Colonic mucosa (tissue), 4 donors: ENCODE data around the gene IRX1. TPM values are rescaled to one million over a fixed set of nuclear protein-coding genes. Genes with fewer than 3 reads are reported as not detected.

Source experiments
- DNase-seq: peaks from one replicate; pipeline ENCODE4 v3.0.0-alpha.2; 2020
- H3K27ac ChIP-seq: fragments of 200-600 bp; one replicate; pipeline ENCODE4 v1.8.0; 2021
- H3K27me3 ChIP-seq: fragments of 200-600 bp; one replicate; pipeline ENCODE4 v1.8.0; 2021
- H3K36me3 ChIP-seq: fragments of 200-600 bp; one replicate; pipeline ENCODE4 v1.8.0; 2021
- H3K4me1 ChIP-seq: fragments of 200-600 bp; one replicate; pipeline ENCODE4 v1.8.0; 2021; ENCODE audit warnings: mild to moderate bottlenecking
- H3K4me3 ChIP-seq: fragments of 200-600 bp; one replicate; pipeline ENCODE4 v1.8.0; 2021
- H3K9ac ChIP-seq, 2 donors: one replicate each; pipeline ENCODE4 v1.7.0; 2013; ENCODE audit warnings: control low read depth in 2 of 2, low read depth in 2 of 2, low read length in 2 of 2
- H3K9me3 ChIP-seq: fragments of 200-600 bp; one replicate; pipeline ENCODE4 v1.8.0; 2021
- CTCF ChIP-seq: fragments of 200-600 bp; IDR thresholded peaks from one replicate; pipeline ENCODE4 v1.8.0; 2022; ENCODE audit warnings: antibody characterized with exemption, mild to moderate bottlenecking
- intact Hi-C: fragments of 100-400 bp; cut with DNase I; formaldehyde crosslinking; loops from one replicate; pipeline ENCODE4 v1.14.1; 2022
- total RNA-seq, 2 donors: library from RNA; stranded (reverse); fragmentation: NEBNext Ultra II Directional in 1 of 2; extraction: Animal tissue kit (Norgen Biotek cat#: 25700) in 1 of 2; gene quantifications; one replicate each; pipeline ENCODE4 v1.2.1, GENCODE V29; 2021
- donor health status: healthy.
- donor health status: DM: no; HTN: no; CAD: no.
- donor health status: DM: no; HTN: no; CAD: no.

IRX1 gene
- total RNA-seq, 2 donors from 2014 or later: not detected

GRCh38 chr5:3619579-3619978, 23.9 kb downstream of the IRX1 start:
- H3K4me1 ChIP-seq: no peaks in the 10 kb centered on the region
- no peak overlapping the region for H3K27ac ChIP-seq
- no peaks in the 10 kb centered on the region for H3K27me3 ChIP-seq
- H3K36me3 ChIP-seq: no peaks in the 10 kb centered on the region
- intact Hi-C loops: no loop called here
- no peak overlapping the region for H3K4me3 ChIP-seq
- TF ChIP-seq CTCF: no peak
- DNase-seq: no peak
- H3K9ac ChIP-seq: no peak overlapping the region
- no peaks in the 10 kb centered on the region for H3K9me3 ChIP-seq

- Histone ChIP-seq H3K36me3 (no peaks in the 10 kb centered on the region), H3K4me3 (no peak overlapping the region), H3K9ac (no peak overlapping the region), H3K27me3 (no peaks in the 10 kb centered on the region), H3K4me1 (no peaks in the 10 kb centered on the region), H3K9me3 (no peaks in the 10 kb centered on the region), H3K27ac (no peak overlapping the region)
- intact Hi-C loops: no loop called here
- TF ChIP-seq CTCF: no peak
- DNase-seq: no peak
Observed at GRCh38 chr5:3622961-3623360, 27.3 kb downstream of the IRX1 start.

- H3K36me3 ChIP-seq: no peaks in the 10 kb centered on the region
- H3K9ac ChIP-seq: no peak overlapping the region
- H3K27me3 ChIP-seq: no peaks in the 10 kb centered on the region
- DNase-seq: no peak
- H3K9me3 ChIP-seq: no peaks in the 10 kb centered on the region
- no peaks in the 10 kb centered on the region for H3K4me1 ChIP-seq
- TF ChIP-seq CTCF: no peak
- intact Hi-C loops: no loop called here
- H3K27ac ChIP-seq: no peak overlapping the region
- no peak overlapping the region for H3K4me3 ChIP-seq
Observed at GRCh38 chr5:3625626-3626025, 30.0 kb downstream of the IRX1 start.

- Histone ChIP-seq H3K36me3 (no peaks in the 10 kb centered on the region), H3K4me3 (no peak overlapping the region), H3K4me1 (no peaks in the 10 kb centered on the region), H3K27ac (no peak overlapping the region), H3K9me3 (no peaks in the 10 kb centered on the region), H3K9ac (no peak overlapping the region), H3K27me3 (no peaks in the 10 kb centered on the region)
- no peak for TF ChIP-seq CTCF
- no peak for DNase-seq
- intact Hi-C loops: no loop called here
Observed at GRCh38 chr5:3634061-3634460, 38.4 kb downstream of the IRX1 start.

- Histone ChIP-seq H3K4me3 (no peak overlapping the region), H3K4me1 (no peaks in the 10 kb centered on the region), H3K36me3 (no peaks in the 10 kb centered on the region), H3K27me3 (no peaks in the 10 kb centered on the region), H3K27ac (no peak overlapping the region), H3K9ac (no peak overlapping the region), H3K9me3 (no peaks in the 10 kb centered on the region)
- intact Hi-C loops: no loop called here
- no peak for TF ChIP-seq CTCF
- no peak for DNase-seq
Observed at GRCh38 chr5:3639175-3639574, 43.5 kb downstream of the IRX1 start.

- Histone ChIP-seq H3K9me3 (no peaks in the 10 kb centered on the region), H3K4me3 (no peak overlapping the region), H3K27me3 (no peaks in the 10 kb centered on the region), H3K9ac (no peak overlapping the region), H3K36me3 (no peaks in the 10 kb centered on the region), H3K27ac (no peak overlapping the region), H3K4me1 (no peaks in the 10 kb centered on the region)
- TF ChIP-seq CTCF: no peak
- DNase-seq: no peak
- intact Hi-C loops: no loop called here
Observed at GRCh38 chr5:3642231-3642630, 46.6 kb downstream of the IRX1 start.
